ENCODE results near the gene PAX3.

Gene PAX3

GRCh38 chr2:222196159-222196558, 102.6 kb downstream of the PAX3 start:
- TF ChIP-seq, protein P1, sequence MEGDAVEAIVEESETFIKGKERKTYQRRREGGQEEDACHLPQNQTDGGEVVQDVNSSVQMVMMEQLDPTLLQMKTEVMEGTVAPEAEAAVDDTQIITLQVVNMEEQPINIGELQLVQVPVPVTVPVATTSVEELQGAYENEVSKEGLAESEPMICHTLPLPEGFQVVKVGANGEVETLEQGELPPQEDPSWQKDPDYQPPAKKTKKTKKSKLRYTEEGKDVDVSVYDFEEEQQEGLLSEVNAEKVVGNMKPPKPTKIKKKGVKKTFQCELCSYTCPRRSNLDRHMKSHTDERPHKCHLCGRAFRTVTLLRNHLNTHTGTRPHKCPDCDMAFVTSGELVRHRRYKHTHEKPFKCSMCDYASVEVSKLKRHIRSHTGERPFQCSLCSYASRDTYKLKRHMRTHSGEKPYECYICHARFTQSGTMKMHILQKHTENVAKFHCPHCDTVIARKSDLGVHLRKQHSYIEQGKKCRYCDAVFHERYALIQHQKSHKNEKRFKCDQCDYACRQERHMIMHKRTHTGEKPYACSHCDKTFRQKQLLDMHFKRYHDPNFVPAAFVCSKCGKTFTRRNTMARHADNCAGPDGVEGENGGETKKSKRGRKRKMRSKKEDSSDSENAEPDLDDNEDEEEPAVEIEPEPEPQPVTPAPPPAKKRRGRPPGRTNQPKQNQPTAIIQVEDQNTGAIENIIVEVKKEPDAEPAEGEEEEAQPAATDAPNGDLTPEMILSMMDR (IDR thresholded peaks at IDR 0.05; ENCODE audit: insufficient read depth, low read length, poor library complexity, severe bottlenecking) = no peak
- no peak for TF ChIP-seq EZH2phosphoT487 (conservative IDR thresholded peaks at IDR 0.05; ENCODE audit: low read length)
- Histone ChIP-seq H4K20me1 (ENCODE audit: low read depth, low read length) (no peaks in the 10 kb centered on the region), H3K4me3 (ENCODE audit: insufficient read depth, low read length, poor library complexity, severe bottlenecking) (no peak overlapping the region), H2AFZ (ENCODE audit: low read depth, low read length, severe bottlenecking) (no peak overlapping the region), H3K27me3 (ENCODE audit: low read length) (no peaks in the 10 kb centered on the region), H3K36me3 (ENCODE audit: low read length) (no peaks in the 10 kb centered on the region), H3K4me2 (ENCODE audit: low read depth, low read length, poor library complexity, severe bottlenecking) (no peak overlapping the region), H3K27ac (ENCODE audit: low read depth, low read length) (no peak overlapping the region), H3K9me2 (replicated peaks; ENCODE audit: insufficient read depth, low read length) (no peaks in the 10 kb centered on the region), H3K79me2 (ENCODE audit: insufficient read depth, low read length) (no peaks in the 10 kb centered on the region), H3F3A (ENCODE audit: insufficient read depth) (no peaks in the 10 kb centered on the region), H3K9ac (ENCODE audit: low read length) (no peak overlapping the region), H3K9me3 (ENCODE audit: insufficient read depth, low read length) (no peaks in the 10 kb centered on the region)

- no peaks in the 10 kb centered on the region for H3K27me3 ChIP-seq (ENCODE audit: low read length)
- no peak overlapping the region for H2AFZ ChIP-seq (ENCODE audit: low read depth, low read length, severe bottlenecking)
Measured at GRCh38 chr2:222194669-222195068, 104.1 kb downstream of the PAX3 start.

DNA sequence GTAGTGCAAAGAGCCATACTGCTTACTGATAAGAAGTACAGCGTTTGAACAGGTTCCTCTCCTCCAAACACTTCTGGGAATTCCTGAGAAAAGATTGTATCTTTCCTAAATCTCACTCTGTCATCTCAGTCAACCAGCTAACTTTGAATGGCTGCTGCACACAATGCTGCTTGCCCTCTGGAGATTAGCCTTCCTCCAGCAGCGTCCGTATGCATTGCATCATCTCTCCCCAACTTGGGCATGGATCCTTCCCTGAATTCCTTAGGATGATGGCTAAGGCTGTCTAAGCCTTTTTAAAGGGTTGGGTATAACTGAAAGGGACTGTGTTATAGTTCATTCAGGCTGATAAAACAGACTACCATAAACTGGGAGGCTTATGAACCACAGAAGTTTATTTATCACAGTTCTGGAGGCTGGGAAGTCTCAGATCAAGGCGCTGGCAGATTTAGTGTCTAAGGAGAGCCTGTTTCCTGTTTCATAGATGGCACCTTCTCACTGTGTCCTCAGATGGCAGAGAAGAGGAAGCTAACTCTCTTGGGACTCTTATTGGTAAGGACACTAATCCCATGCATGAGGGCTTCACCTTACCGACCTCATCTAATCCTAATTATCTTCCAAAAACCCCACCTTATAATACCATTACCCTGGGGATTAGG, 105.3 kb downstream of the PAX3 start:
- no peak overlapping the region for H2AFZ ChIP-seq (ENCODE audit: low read depth, low read length, severe bottlenecking)
- H3K4me2 ChIP-seq (ENCODE audit: low read depth, low read length, poor library complexity, severe bottlenecking) = no peak overlapping the region
- no peak overlapping the region for H3K4me3 ChIP-seq (ENCODE audit: insufficient read depth, low read length, poor library complexity, severe bottlenecking)
- H3K27ac ChIP-seq (ENCODE audit: low read depth, low read length) = no peak overlapping the region
- H3K27me3 ChIP-seq (ENCODE audit: low read length) = no peaks in the 10 kb centered on the region
- H3K79me2 ChIP-seq (ENCODE audit: insufficient read depth, low read length) = no peaks in the 10 kb centered on the region
- H3F3A ChIP-seq (ENCODE audit: insufficient read depth) = no peaks in the 10 kb centered on the region
- no peak for TF ChIP-seq EZH2phosphoT487 (conservative IDR thresholded peaks at IDR 0.05; ENCODE audit: low read length)
- TF ChIP-seq, protein P1 (IDR thresholded peaks at IDR 0.05; ENCODE audit: insufficient read depth, low read length, poor library complexity, severe bottlenecking) = no peak
- H3K36me3 ChIP-seq (ENCODE audit: low read length) = no peaks in the 10 kb centered on the region
- H3K9ac ChIP-seq (ENCODE audit: low read length) = no peak overlapping the region
- no peaks in the 10 kb centered on the region for H3K9me2 ChIP-seq (replicated peaks; ENCODE audit: insufficient read depth, low read length)
- H3K9me3 ChIP-seq (ENCODE audit: insufficient read depth, low read length) = no peaks in the 10 kb centered on the region
- H4K20me1 ChIP-seq (ENCODE audit: low read depth, low read length) = no peaks in the 10 kb centered on the region

More at GRCh38 chr2:222194669-222195068, 104.1 kb downstream of the PAX3 start:
- Histone ChIP-seq H3K27ac (ENCODE audit: low read depth, low read length) (no peak overlapping the region), H3F3A (ENCODE audit: insufficient read depth) (no peaks in the 10 kb centered on the region), H4K20me1 (ENCODE audit: low read depth, low read length) (no peaks in the 10 kb centered on the region), H3K9me2 (replicated peaks; ENCODE audit: insufficient read depth, low read length) (no peaks in the 10 kb centered on the region), H3K4me3 (ENCODE audit: insufficient read depth, low read length, poor library complexity, severe bottlenecking) (no peak overlapping the region), H3K79me2 (ENCODE audit: insufficient read depth, low read length) (no peaks in the 10 kb centered on the region), H3K9me3 (ENCODE audit: insufficient read depth, low read length) (no peaks in the 10 kb centered on the region), H3K36me3 (ENCODE audit: low read length) (no peaks in the 10 kb centered on the region), H3K4me2 (ENCODE audit: low read depth, low read length, poor library complexity, severe bottlenecking) (no peak overlapping the region), H3K9ac (ENCODE audit: low read length) (no peak overlapping the region)
- no peak for TF ChIP-seq EZH2phosphoT487 (conservative IDR thresholded peaks at IDR 0.05; ENCODE audit: low read length)
- TF ChIP-seq, protein P1 (IDR thresholded peaks at IDR 0.05; ENCODE audit: insufficient read depth, low read length, poor library complexity, severe bottlenecking) = no peak
